PC-3 (cell line): Measurements from ENCODE around the gene STX8. TPM values are rescaled to one million over a fixed set of nuclear protein-coding genes. Genes with fewer than 3 reads are reported as not detected.

Experiments
- ATAC-seq: fragments of 200-7000 bp; cut with Tn5 transposase; 2 replicates; pipeline ENCODE4 v1.9.1; 2020; ENCODE audit warnings: mild to moderate bottlenecking, moderate library complexity
- BruUV-seq: library from RNA; stranded (reverse); fragments of 400-500 nt; replicated peaks from 2 replicates; lab custom pipeline; 2021; lab: Mats Ljungman, UMichigan
- CTCF ChIA-PET: fragments of 300-600 bp; sonication (Branson Sonifier 250); formaldehyde crosslinking; loops from one replicate; lab custom pipeline; 2022; ENCODE audit warnings: antibody characterized with exemption; lab: Charles Lee
- POLR2A ChIA-PET: fragments of 300-600 bp; sonication (Branson Sonifier 250); formaldehyde crosslinking; loops from one replicate; lab custom pipeline; 2022; ENCODE audit warnings: antibody characterized with exemption; ENCODE audit not compliant: unreplicated experiment; lab: Charles Lee
- DNase-seq: peaks from one replicate; pipeline ENCODE4 v3.0.0-alpha.2; 2015
- H2AFZ ChIP-seq: fragments of 300-600 bp; sonication (generic); 2 replicates; pipeline ENCODE4 v1.6.0; 2016; ENCODE audit warnings: antibody characterized with exemption, low read length
- H3F3A ChIP-seq: fragments of 300-600 bp; sonication (generic); one replicate; pipeline ENCODE4 v1.6.0; 2017; ENCODE audit warnings: antibody characterized with exemption, low read length, control low read depth, mild to moderate bottlenecking; ENCODE audit not compliant: unreplicated experiment
- H3K27ac ChIP-seq: fragments of 300-600 bp; sonication (generic); 2 replicates; pipeline ENCODE4 v1.5.1; 2016; ENCODE audit warnings: mild to moderate bottlenecking, low read length
- H3K27me3 ChIP-seq: fragments of 300-600 bp; sonication (generic); 2 replicates; pipeline ENCODE4 v1.6.1; 2016; ENCODE audit warnings: low read length, mixed read lengths
- H3K36me3 ChIP-seq: fragments of 300-600 bp; sonication (generic); 2 replicates; pipeline ENCODE4 v1.6.1; 2016; ENCODE audit warnings: low read depth, mixed run types, low read length, mixed read lengths
- H3K4me1 ChIP-seq: fragments of 300-600 bp; sonication (generic); 2 replicates; pipeline ENCODE4 v1.5.1; 2016; ENCODE audit warnings: low read length; ENCODE audit not compliant: insufficient read depth
- H3K4me2 ChIP-seq: fragments of 300-600 bp; sonication (generic); 2 replicates; pipeline ENCODE4 v1.6.0; 2016; ENCODE audit warnings: low read length
- H3K4me3 ChIP-seq: fragments of 300-600 bp; sonication (generic); 2 replicates; pipeline ENCODE4 v1.5.1; 2016; ENCODE audit warnings: mild to moderate bottlenecking, low read length, mixed read lengths
- H3K79me2 ChIP-seq: fragments of 300-600 bp; sonication (generic); 2 replicates; pipeline ENCODE4 v1.6.1; 2017; ENCODE audit warnings: low read length, mixed read lengths
- H3K9ac ChIP-seq: fragments of 300-600 bp; sonication (generic); 2 replicates; pipeline ENCODE4 v1.6.0; 2016; ENCODE audit warnings: mild to moderate bottlenecking, low read length
- H3K9me2 ChIP-seq: fragments of 300-600 bp; sonication (generic); replicated peaks from 2 replicates; pipeline ENCODE4 v1.6.1; 2016; ENCODE audit warnings: mixed run types, low read length, mixed read lengths
- H3K9me3 ChIP-seq: fragments of 300-600 bp; sonication (generic); 2 replicates; pipeline ENCODE4 v1.6.1; 2016; ENCODE audit warnings: low read length, mixed read lengths
- H4K20me1 ChIP-seq: fragments of 300-600 bp; sonication (generic); 2 replicates; pipeline ENCODE4 v1.6.1; 2016; ENCODE audit warnings: low read length, mixed read lengths
- CTCF ChIP-seq: fragments of 300-600 bp; sonication (generic); conservative IDR thresholded peaks from 2 replicates; pipeline ENCODE4 v1.5.1; 2017; ENCODE audit warnings: antibody characterized with exemption, low read depth, mild to moderate bottlenecking, low read length
- EZH2 ChIP-seq: fragments of 300-600 bp; sonication (generic); IDR thresholded peaks from one replicate; pipeline ENCODE4 v1.6.1; 2017; ENCODE audit warnings: antibody characterized with exemption, mild to moderate bottlenecking, low read length; ENCODE audit not compliant: unreplicated experiment
- EZH2phosphoT487 ChIP-seq: fragments of 300-600 bp; sonication (generic); IDR thresholded peaks from 2 replicates; pipeline ENCODE4 v1.6.1; 2018; ENCODE audit warnings: mild to moderate bottlenecking, antibody characterized with exemption, low read length, borderline replicate concordance
- intact Hi-C: fragments of 100-400 bp; cut with micrococcal nuclease; formaldehyde crosslinking; loops from 2 replicates; pipeline ENCODE4 v1.9.0; 2023
- total RNA-seq: library from RNA; depleted of rRNA; stranded (reverse); fragments of >200 nt; gene quantifications from 2 replicates; pipeline ENCODE4 v1.2.3, GENCODE V29; 2014

Gene STX8
- total RNA-seq, 1 experiment from 2014 or later: 57.4 TPM

- H3K4me3 ChIP-seq: no peak overlapping the region
- no peak for TF ChIP-seq EZH2
- no peak for TF ChIP-seq EZH2phosphoT487
- TF ChIP-seq CTCF: no peak
- no peak overlapping the region for H3K27ac ChIP-seq
- no peak overlapping the region for H2AFZ ChIP-seq
- no peaks in the 10 kb centered on the region for H3K9me2 ChIP-seq
- DNase-seq: no peak
- H3K27me3 ChIP-seq: no peaks in the 10 kb centered on the region
- CTCF ChIA-PET: no interaction called here
- intact Hi-C loops: no loop called here
- H3K79me2 ChIP-seq: no peaks in the 10 kb centered on the region
- no peak overlapping the region for H3K9ac ChIP-seq
- BruUV-seq: no TSS peak
- no peaks in the 10 kb centered on the region for H3K4me1 ChIP-seq
- ATAC-seq: no peak
- H3K36me3 ChIP-seq: no peaks in the 10 kb centered on the region
- no peaks in the 10 kb centered on the region for H3F3A ChIP-seq
- no peaks in the 10 kb centered on the region for H3K9me3 ChIP-seq
- POLR2A ChIA-PET: no interaction called here
- H3K4me2 ChIP-seq: no peak overlapping the region
- H4K20me1 ChIP-seq: no peaks in the 10 kb centered on the region
Observed at GRCh38 chr17:9424071-9424640, 151.5 kb downstream of the STX8 start.

GRCh38 chr17:9421525-9421924 is 154.1 kb downstream of the STX8 start:
- H3K36me3 ChIP-seq: no peaks in the 10 kb centered on the region
- no peak overlapping the region for H3K4me3 ChIP-seq
- H3K9ac ChIP-seq: no peak overlapping the region
- TF ChIP-seq EZH2phosphoT487 (no peak), EZH2 (no peak)
- no peak overlapping the region for H3K4me2 ChIP-seq
- CTCF ChIA-PET: no interaction called here
- ATAC-seq: no peak
- H4K20me1 ChIP-seq: no peaks in the 10 kb centered on the region
- no peak overlapping the region for H3K27ac ChIP-seq
- no peaks in the 10 kb centered on the region for H3K79me2 ChIP-seq
- no peaks in the 10 kb centered on the region for H3K27me3 ChIP-seq
- no peaks in the 10 kb centered on the region for H3K9me3 ChIP-seq
- POLR2A ChIA-PET: no interaction called here
- intact Hi-C loops: no loop called here
- BruUV-seq: no TSS peak
- H2AFZ ChIP-seq: no peak overlapping the region
- no peak for DNase-seq
- H3F3A ChIP-seq: no peaks in the 10 kb centered on the region
- H3K4me1 ChIP-seq: no peaks in the 10 kb centered on the region
- no peaks in the 10 kb centered on the region for H3K9me2 ChIP-seq

GRCh38 chr17:9419932-9420453 is 155.6 kb downstream of the STX8 start:
- no peaks in the 10 kb centered on the region for H3K36me3 ChIP-seq
- H3K9me3 ChIP-seq: no peaks in the 10 kb centered on the region
- no TSS peak for BruUV-seq
- no peak overlapping the region for H3K27ac ChIP-seq
- H3K4me3 ChIP-seq: no peak overlapping the region
- no peaks in the 10 kb centered on the region for H3K79me2 ChIP-seq
- H3F3A ChIP-seq: no peaks in the 10 kb centered on the region
- H4K20me1 ChIP-seq: no peaks in the 10 kb centered on the region
- ATAC-seq (no peak), DNase-seq (no peak)
- CTCF ChIA-PET: no interaction called here
- H3K9me2 ChIP-seq: no peaks in the 10 kb centered on the region
- intact Hi-C loops: no loop called here
- H2AFZ ChIP-seq: no peak overlapping the region
- H3K9ac ChIP-seq: no peak overlapping the region
- H3K4me2 ChIP-seq: no peak overlapping the region
- H3K27me3 ChIP-seq: no peaks in the 10 kb centered on the region
- TF ChIP-seq EZH2phosphoT487: no peak
- TF ChIP-seq CTCF: no peak
- no peak for TF ChIP-seq EZH2
- POLR2A ChIA-PET: no interaction called here
- H3K4me1 ChIP-seq: no peaks in the 10 kb centered on the region
